Raji (cell line): ENCODE measurements around the gene SMAGP.
A peak's percentile ranks its signal among the peaks of the same experiment; 100 is the strongest.

Source experiments
- POLR2A ChIP-seq: IDR thresholded peaks from 2 replicates; pipeline ENCODE4 v1.6.1; 2011; ENCODE audit warnings: low read depth, low read length, control low read depth; ENCODE audit not compliant: insufficient read depth

Gene SMAGP

DNA sequence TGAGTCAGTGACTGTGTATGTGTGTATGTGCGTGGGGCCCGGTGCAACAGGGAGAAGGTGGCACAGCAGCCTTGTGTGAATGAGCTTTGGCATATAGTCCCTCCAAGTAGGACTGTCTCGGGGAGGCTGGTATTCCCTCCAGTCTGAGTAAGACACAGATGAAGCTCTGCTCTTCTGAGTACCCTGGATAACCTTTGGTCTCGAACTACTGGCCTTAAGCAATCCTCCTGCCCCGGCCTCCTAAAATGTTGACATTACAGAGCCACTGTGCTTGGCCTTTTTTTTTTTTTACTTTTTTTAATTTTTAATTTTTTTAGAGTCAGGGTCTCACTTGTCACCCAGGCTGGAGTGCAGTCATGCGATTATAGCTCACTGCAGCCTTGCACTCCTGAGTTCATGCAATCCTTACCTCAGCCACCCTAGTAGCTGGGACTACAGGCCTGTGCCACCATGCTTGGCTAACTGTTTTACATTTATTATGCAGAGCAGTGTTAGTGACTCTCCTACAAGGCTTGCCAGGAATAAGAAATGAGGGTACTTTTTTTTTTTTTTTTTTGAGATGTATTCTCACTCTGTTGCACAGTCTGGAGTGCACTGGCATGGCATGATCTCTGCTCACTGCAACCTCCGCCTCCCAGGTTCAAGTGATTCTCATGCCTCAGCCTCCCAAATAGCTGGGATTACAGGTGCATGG, 41.0 kb downstream of the SMAGP start:
- no peak for TF ChIP-seq POLR2A

DNA sequence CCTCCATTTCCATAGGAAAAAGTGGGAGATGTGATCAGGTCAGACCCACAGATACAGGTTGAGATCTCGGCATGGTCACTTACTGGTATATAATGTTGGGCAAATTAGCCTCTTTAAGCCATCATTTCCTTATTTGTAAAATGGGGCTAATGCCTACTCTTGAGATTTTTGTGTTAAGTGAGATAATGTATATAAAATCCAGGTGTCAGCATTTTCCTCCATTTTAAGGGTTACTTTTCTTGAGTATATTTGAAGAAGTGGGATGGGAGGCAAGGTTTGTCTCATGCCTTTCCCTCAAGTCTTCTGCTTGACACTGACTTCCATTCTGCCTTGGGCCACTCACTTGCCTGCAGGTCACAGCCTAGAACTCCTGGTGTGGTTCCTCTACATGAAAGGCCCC, 42.3 kb downstream of the SMAGP start:
- TF ChIP-seq POLR2A, result no peak

DNA sequence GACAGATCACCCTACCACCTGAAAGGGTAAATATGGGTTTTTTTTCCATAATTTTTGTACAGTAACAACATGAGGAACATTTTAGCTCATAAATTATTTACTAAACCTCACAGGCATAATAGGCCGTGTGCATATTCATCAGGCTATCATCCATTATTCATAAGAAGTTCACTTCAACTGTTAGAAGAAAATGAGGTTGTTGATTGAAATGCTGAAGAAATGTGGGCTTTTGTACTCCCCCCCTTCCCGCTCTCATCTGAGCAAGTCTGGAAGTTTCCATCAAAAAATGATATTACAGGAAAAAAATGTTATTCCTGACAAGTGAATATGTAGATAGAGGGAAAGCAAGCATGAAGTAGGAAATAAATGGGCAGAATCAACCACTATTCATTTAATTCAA, 44.4 kb downstream of the SMAGP start:
- no peak for TF ChIP-seq POLR2A

GRCh38 chr12:51225234-51225633, 45.0 kb downstream of the SMAGP start:
- no peak for TF ChIP-seq POLR2A

- TF ChIP-seq POLR2A, result no peak
These were observed 45.6 kb downstream of the SMAGP start for GRCh38 chr12:51224625-51225024.

DNA sequence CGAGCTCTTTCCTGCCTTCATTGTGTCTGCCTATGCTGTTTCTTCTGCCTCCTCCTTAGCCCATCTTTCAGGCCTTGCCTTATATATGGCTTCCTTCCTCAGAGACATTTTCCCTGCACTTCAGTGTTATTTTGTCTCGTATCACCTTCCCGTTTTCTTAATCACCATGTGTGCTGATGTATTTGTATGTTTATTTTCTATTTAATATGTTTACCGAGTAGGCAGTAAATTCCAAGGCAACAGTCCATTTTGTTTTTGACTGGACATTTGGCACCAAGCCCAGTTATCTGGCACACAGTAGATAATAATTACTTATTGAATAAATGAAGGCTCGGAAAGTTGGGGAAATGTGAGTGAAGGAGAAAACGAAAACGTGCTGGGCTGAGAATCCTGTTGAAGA, 47.8 kb downstream of the SMAGP start:
- TF ChIP-seq POLR2A, result no peak

- TF ChIP-seq POLR2A, result no peak
These were observed 50.9 kb downstream of the SMAGP start for GRCh38 chr12:51219322-51219721.

DNA sequence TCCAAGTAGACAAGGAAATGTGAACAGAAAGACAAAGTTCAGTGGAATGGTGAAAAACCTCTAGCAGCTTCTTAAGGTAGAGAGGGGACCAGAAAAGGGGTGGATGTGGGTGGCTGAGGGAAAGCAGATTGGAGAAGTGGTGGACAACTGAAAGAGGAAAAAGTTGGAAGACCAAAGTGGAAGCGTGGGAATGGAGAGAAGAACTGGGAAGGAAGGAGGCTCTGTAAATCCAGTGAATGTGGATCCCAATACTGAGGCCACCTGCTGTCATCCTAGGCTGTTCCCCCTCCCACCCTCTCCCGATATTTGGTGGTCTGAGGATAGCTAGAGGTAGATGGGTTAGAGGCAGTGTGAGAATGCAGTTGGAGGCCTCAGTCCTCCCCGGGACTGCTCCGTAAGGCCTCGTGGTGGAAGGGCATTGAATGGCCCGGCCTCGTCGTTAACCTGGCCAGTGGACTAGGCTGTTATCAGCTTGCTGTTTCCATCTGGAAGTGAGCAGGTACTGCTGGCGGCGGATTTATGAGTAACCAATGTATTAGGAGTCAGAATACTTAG, 51.5 kb downstream of the SMAGP start:
- no peak for TF ChIP-seq POLR2A

DNA sequence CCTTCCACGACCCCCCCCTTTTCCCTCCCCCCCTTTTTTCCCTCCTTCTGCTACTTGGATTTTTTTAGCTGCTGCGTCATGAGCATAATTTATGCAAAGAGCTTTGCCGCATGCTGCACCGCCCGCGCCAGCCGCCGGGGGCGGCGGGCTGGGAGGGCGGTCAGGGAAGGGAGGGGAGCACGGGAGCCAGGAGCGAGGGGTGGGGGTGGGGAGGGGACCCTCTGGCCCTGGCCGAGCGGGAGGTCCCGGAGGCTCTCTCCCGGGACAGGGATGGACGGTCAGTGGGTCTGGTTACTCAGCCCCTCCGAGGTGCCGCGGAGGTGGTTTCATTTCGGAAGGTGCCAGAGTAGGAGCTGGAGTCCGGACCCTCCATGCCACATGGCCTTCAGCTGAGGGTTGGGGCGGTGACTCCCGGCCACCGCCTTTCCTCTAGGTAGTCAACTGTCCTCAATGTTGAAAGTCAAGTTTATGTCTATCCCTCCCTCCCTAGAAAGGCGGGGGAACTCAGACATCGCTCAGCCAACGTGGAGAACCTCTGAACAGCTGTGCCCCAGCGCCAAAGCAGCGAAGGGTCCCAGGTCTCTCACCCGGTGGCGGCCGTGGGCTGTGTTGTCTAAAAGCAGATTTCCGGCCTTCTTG, 52.1 kb downstream of the SMAGP start, which contains the start of gene POU6F1:
POU6F1 (minus strand) TSS at position 95 of the 639 bp plus-strand sequence. CDS start 11,226 bp downstream, outside the sequence.
- peak; percentile 69 for TF ChIP-seq POLR2A

GRCh38 chr12:51217133-51217967, 52.9 kb downstream of the SMAGP start:
- TF ChIP-seq POLR2A, result no peak

DNA sequence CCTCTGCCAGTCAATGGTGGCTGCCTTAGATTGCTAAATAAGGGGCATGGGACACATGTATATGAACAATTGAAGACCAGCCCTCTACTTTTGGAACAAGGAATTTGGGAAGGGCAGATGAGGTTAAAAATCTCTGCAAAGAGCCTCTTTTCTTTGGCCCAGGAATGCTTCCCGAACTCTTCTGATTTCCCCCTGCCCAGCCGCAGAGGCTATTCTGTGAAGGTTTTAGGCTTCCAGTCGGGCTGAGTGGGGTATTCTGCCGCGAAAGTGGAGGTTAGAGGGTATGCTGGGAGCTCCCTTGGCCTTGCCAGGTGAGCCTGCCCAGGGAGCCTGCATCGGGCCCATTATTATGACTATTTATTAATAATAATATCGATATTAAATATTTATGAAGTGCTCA, 53.6 kb downstream of the SMAGP start:
- TF ChIP-seq POLR2A, result no peak

DNA sequence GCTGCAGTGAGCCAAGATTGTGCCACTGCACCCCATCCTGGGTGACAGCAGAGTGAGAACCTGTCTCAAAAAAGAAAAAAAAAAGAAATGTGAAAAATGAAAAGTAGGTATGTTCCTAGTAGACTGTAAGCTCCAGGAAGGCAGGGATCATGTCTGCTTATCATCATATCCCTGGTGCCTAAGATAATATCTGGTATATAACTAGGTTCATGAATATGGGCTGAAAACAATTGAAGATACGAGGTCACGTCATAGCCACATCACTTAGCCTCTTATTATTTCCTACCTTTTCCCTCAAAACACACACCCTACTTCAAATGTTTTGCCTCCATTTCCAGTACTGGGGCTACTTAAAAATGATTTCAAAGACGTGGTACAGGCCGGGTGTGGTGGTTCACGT, 55.3 kb downstream of the SMAGP start:
- no peak for TF ChIP-seq POLR2A

GRCh38 chr12:51210690-51211395, 59.4 kb downstream of the SMAGP start:
- no peak for TF ChIP-seq POLR2A

- no peak for TF ChIP-seq POLR2A
These were observed 61.0 kb downstream of the SMAGP start for GRCh38 chr12:51209259-51209658.
